ENCODE data around the gene KIRREL3.

The KIRREL3 gene

GRCh38 chr11:126830216-126830806, 170.3 kb downstream of the KIRREL3 start:
- DNase-seq (ENCODE audit: low spot score), result no peak

- DNase-seq (ENCODE audit: low spot score), result no peak
Measured at GRCh38 chr11:126829716-126830115, 170.9 kb downstream of the KIRREL3 start.

GRCh38 chr11:126824035-126824607, 176.4 kb downstream of the KIRREL3 start:
- no peak for DNase-seq (ENCODE audit: low spot score)

GRCh38 chr11:126823274-126823673, 177.3 kb downstream of the KIRREL3 start:
- no peak for DNase-seq (ENCODE audit: low spot score)

GRCh38 chr11:126821827-126822226, 178.7 kb downstream of the KIRREL3 start:
- DNase-seq (ENCODE audit: low spot score), result peak; percentile 37

- no peak for DNase-seq (ENCODE audit: low spot score)
Measured at GRCh38 chr11:126819194-126819593, 181.4 kb downstream of the KIRREL3 start.

- no peak for DNase-seq (ENCODE audit: low spot score)
Measured at GRCh38 chr11:126817523-126818450, 182.8 kb downstream of the KIRREL3 start.

GRCh38 chr11:126817096-126817495, 183.5 kb downstream of the KIRREL3 start:
- DNase-seq (ENCODE audit: low spot score), result peak; percentile 65

GRCh38 chr11:126816645-126817044, 183.9 kb downstream of the KIRREL3 start:
- peak; percentile 24 for DNase-seq (ENCODE audit: low spot score)

- DNase-seq (ENCODE audit: low spot score), result peak; percentile 60
Measured at GRCh38 chr11:126815111-126815510, 185.5 kb downstream of the KIRREL3 start.

GRCh38 chr11:126810776-126811175, 189.8 kb downstream of the KIRREL3 start:
- no peak for DNase-seq (ENCODE audit: low spot score)

- DNase-seq (ENCODE audit: low spot score), result peak; percentile 19
Measured at GRCh38 chr11:126809514-126810289, 190.9 kb downstream of the KIRREL3 start.

GRCh38 chr11:126808836-126809235, 191.7 kb downstream of the KIRREL3 start:
- peak; percentile 20 for DNase-seq (ENCODE audit: low spot score)

- DNase-seq (ENCODE audit: low spot score), result no peak
Measured at GRCh38 chr11:126808296-126808695, 192.3 kb downstream of the KIRREL3 start.

- DNase-seq (ENCODE audit: low spot score), result no peak
Measured at GRCh38 chr11:126805870-126806269, 194.7 kb downstream of the KIRREL3 start.

GRCh38 chr11:126804363-126804762, 196.2 kb downstream of the KIRREL3 start:
- no peak for DNase-seq (ENCODE audit: low spot score)

- peak; percentile 60 for DNase-seq (ENCODE audit: low spot score)
Measured at GRCh38 chr11:126800009-126800408, 200.6 kb downstream of the KIRREL3 start.

- DNase-seq (ENCODE audit: low spot score), result no peak
Measured at GRCh38 chr11:126797457-126798169, 203.0 kb downstream of the KIRREL3 start.

- DNase-seq (ENCODE audit: low spot score), result peak; percentile 68
Measured at GRCh38 chr11:126793596-126793995, 207.0 kb downstream of the KIRREL3 start.

GRCh38 chr11:126791991-126792390, 208.6 kb downstream of the KIRREL3 start:
- DNase-seq (ENCODE audit: low spot score), result peak; percentile 70

GRCh38 chr11:126791446-126791845, 209.1 kb downstream of the KIRREL3 start:
- DNase-seq (ENCODE audit: low spot score), result no peak

All from kidney tubule cell (primary cell).